Muscle layer of duodenum (tissue), 2 donors: ENCODE results near the gene ACTR1B.
"Not testable (repeated sequence)": the region's sequence is repeated elsewhere in the genome, so short reads cannot be mapped to it uniquely, and the experiment has no call there.

ENCODE experiments used
- H3K27ac ChIP-seq: one replicate; pipeline ENCODE4 v1.7.0; 2013; ENCODE audit warnings: mild to moderate bottlenecking, low read length
- H3K27me3 ChIP-seq: one replicate; pipeline ENCODE4 v1.7.0; 2013; ENCODE audit warnings: low read depth, mild to moderate bottlenecking, control low read depth, low read length
- H3K36me3 ChIP-seq, 2 donors: one replicate each; pipeline ENCODE4 v1.7.0; 2013; ENCODE audit warnings: low read length in 2 of 2, control low read depth in 1 of 2, mild to moderate bottlenecking in 1 of 2; ENCODE audit not compliant: insufficient read depth in 2 of 2, control insufficient read depth in 1 of 2
- H3K4me1 ChIP-seq, 2 donors: one replicate each; pipeline ENCODE4 v1.7.0; 2013; ENCODE audit warnings: low read length in 2 of 2, mild to moderate bottlenecking in 2 of 2, control low read depth in 1 of 2, moderate library complexity in 1 of 2; ENCODE audit not compliant: insufficient read depth in 2 of 2, control insufficient read depth in 1 of 2
- H3K4me3 ChIP-seq, 2 donors: one replicate each; pipeline ENCODE4 v1.7.0; 2013; ENCODE audit warnings: low read length in 2 of 2, low read depth in 1 of 2, mild to moderate bottlenecking in 1 of 2
- H3K9me3 ChIP-seq, 2 donors: one replicate each; pipeline ENCODE4 v1.7.0; 2013; ENCODE audit warnings: low read length in 2 of 2, control low read depth in 1 of 2, mild to moderate bottlenecking in 1 of 2; ENCODE audit not compliant: control insufficient read depth in 1 of 2
- donor health status: healthy.

Gene ACTR1B

DNA sequence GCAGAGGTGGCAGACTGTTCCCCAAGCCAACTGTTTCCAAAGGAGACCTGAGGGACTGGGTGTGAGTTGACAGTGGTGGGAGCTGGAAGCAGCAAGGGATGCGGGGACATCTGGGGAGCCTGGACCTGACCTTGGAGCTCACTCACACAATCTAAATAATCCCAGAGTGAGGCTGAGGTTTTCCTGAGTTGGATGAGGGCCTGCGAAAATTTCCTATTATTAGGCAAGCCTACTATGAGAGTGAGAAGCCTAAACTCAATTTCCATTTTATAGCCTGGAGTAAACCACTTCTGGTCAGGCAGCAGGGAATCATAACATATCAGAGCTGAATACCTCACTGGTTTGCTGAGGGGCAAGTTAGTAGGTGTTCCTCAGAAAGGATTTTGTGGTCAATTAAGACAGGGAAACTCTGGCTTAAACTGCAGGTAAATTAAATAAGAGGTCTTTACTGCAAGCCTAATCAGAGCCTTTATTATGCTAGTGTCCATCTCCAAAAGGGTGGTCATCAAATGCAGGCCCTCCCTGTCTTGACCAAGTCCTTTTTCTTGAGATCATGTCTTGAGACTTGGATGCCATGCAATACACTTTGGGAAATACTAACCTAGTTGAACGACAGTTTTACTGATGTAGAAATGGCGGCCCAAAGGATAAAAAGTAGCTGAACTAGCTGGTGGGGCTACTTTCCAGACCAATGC, 19.7 kb downstream of the ACTR1B start:
- no peaks in the 10 kb centered on the region for H3K27me3 ChIP-seq
- peaks cover 20 to 22% of the 10 kb centered on the region in 2 donors for H3K36me3 ChIP-seq
- no peak overlapping the region for H3K4me3 ChIP-seq
- H3K9me3 ChIP-seq: no peaks in the 10 kb centered on the region
- H3K27ac ChIP-seq: no peak overlapping the region
- peaks cover 0 to 8% of the 10 kb centered on the region in 2 donors for H3K4me1 ChIP-seq

DNA sequence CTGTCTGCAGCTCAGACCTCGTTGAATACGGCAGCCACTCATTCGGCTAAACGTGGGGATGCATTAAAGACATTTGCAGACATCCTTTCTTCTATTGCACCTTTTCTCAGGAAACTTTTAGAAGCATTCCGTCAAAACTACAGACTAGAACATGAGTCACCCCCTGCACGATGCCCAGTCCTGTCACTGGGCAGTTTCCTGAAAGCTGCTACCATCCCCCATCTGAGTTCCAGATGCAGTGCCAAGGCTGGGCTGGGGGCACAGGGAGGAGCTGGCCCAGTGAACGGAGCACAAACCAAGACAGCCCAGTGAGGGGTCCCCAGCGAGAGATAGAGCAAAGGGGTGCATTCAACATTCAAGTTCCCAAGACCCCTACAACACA, 37.8 kb downstream of the ACTR1B start:
- not testable (repeated sequence) for H3K27ac ChIP-seq, H3K4me3 ChIP-seq, H3K9me3 ChIP-seq, H3K36me3 ChIP-seq, H3K27me3 ChIP-seq, H3K4me1 ChIP-seq

DNA sequence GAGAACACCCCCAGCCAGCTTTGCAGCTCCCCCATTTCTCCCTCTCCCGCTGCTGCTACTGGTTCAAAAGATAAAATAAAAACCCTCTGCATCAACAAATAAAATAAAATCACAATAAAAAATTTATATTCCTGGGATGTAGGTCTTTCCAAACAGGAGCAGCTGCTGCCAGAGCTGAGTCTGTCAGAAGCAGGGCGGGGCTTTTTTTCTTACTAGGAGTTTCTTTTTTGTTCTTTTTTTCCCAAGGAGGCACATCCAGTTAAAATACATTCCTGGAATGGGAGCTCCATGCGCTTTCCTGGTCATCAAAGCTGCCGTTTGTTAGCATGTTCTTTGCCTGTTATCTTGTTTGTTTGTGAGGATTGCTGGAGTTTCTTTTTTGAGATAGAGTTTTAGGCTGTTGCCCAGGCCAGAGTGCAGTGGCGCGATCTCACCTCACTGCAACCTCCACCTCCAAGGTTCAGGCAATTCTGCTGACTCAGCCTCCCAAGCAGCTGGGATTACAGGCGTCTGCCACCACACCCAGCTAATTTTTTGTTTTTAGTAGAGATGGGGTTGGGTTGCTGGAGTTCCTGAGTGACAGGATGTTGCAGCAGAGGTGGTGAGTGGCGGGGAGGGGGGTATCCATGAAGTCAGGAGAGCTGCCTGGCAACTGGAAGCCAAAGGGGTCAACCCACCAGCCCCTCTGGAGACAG, 38.3 kb downstream of the ACTR1B start:
- H3K9me3 ChIP-seq, H3K4me3 ChIP-seq, H3K36me3 ChIP-seq, H3K27me3 ChIP-seq, H3K4me1 ChIP-seq, H3K27ac ChIP-seq: not testable (repeated sequence)

DNA sequence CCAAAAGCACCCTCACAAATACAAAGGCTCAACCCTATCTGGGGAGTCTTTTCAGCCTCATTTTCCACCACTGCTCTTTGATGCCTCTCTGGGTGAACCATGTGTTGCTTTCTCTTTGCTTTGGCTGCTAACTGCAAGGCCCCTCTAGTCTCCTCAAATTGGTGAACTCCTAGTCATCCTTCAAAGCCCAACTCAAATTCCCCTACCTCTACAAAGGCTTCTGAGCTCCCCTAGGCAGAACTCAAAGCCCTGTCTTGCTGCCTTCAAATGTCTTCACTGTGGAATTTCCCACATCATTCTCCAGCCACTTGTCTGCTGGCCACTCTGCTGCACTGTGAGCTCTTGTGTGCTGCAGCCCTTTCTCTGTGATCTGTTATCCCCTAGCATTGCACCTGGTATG, 40.9 kb downstream of the ACTR1B start:
- H3K4me3 ChIP-seq, H3K4me1 ChIP-seq, H3K36me3 ChIP-seq, H3K9me3 ChIP-seq, H3K27ac ChIP-seq, H3K27me3 ChIP-seq: not testable (repeated sequence)

DNA sequence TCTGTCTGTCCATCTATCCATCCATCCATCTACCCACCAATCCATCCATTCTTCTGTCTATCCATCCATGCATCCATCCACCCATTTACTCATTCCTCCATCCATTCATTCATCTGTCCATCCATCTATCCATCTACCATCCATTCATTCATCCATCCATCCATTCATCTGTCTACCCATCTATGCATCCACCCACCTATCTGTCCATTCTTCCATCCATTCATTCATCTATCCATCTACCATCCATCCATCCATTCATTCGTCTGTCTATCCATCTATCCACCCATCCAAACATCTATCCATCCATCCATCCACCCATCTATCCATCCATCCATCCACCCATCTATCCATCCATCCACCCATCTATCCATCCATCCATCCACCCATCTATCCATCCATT, 43.4 kb downstream of the ACTR1B start:
- H3K9me3 ChIP-seq, H3K27me3 ChIP-seq, H3K4me1 ChIP-seq, H3K27ac ChIP-seq, H3K36me3 ChIP-seq, H3K4me3 ChIP-seq: not testable (repeated sequence)

DNA sequence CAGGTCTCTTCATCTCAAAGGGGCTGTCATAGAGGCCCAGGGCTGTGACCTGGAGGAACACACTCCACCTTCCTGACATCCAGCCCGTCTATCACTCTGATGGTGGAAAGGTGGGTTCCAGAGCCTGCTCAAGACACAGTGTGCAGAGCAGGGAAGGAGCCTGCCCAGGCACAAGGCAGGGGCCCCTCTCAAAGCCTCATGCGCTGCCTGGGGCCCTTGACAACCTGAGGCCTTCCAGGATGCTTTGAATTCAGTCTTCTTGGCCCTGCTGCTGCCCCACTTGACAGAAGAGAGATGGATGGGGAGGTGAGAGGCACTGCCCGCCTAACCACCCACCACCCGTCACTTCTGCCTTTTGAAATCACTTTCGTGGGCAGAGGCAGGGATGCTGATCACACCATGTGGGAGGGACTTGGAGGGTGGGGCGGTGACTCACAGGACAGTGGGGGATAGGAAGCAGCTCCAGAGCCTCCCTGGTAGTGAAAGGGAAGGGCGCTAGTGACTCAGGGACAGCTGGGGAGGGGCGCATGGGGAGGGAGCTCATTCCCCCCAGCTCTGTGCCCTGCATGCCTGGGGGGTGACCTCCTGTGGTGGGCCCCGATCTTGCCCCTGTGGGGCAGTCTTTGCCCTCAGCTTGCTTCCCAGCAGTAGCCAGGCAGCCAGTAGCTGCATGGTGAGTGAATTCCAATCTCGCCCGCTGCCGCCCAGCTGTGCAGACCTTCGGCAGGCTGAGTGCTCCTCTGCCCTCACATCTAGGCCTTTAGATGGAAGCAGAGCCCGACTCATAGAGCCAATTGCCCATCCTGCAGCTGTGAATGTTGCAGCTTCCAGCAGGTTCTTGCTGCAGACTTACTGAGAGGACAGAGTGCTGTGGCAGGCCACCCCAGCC, 44.7 kb downstream of the ACTR1B start:
- not testable (repeated sequence) for H3K9me3 ChIP-seq, H3K4me3 ChIP-seq, H3K27me3 ChIP-seq, H3K4me1 ChIP-seq, H3K27ac ChIP-seq, H3K36me3 ChIP-seq

DNA sequence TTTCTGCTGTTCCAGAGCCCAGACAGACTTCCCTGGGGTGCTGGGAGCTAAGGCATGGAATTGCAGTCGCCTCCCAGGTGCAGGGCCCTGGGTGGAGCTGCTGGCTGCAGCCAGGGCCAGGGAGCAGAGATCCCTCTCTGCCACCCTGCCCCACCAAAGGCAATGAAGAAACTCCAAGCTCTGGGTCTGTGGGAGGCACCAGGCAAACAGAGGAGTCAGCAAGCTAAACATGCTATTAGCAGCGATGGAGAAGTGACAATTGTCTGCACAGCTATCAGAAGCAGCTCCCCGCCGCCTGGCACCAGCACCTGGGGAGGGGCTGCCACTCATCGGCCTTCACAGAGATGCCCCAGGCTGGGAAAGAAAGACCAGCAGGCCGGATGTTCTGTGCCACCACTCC, 45.9 kb downstream of the ACTR1B start:
- no peak overlapping the region for H3K27ac ChIP-seq
- H3K9me3 ChIP-seq: no peaks in the 10 kb centered on the region
- no peak overlapping the region for H3K4me3 ChIP-seq
- no peaks in the 10 kb centered on the region for H3K36me3 ChIP-seq
- H3K4me1 ChIP-seq: no peaks in the 10 kb centered on the region
- H3K27me3 ChIP-seq: no peaks in the 10 kb centered on the region

DNA sequence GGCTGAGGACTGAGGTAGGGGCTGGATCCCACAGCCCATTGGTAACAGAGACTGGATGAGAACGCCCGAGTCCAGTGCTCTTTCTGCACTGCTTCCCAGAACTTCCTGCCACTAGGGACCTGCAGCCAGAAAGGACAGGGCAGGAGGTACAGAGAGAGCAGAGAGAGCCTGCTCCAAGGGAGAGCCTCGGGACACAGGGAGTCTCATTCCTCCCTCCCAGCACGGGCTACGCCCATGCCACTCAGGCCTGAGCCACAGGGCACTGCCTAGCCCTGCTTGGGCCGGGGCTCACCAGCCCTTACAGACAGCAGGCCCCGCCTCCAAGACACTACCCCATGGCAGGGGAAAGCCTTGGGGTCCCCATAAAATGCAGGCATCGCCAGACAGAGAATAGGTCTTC, 48.1 kb downstream of the ACTR1B start:
- H3K4me3 ChIP-seq, H3K27me3 ChIP-seq, H3K27ac ChIP-seq, H3K9me3 ChIP-seq, H3K4me1 ChIP-seq, H3K36me3 ChIP-seq: not testable (repeated sequence)

DNA sequence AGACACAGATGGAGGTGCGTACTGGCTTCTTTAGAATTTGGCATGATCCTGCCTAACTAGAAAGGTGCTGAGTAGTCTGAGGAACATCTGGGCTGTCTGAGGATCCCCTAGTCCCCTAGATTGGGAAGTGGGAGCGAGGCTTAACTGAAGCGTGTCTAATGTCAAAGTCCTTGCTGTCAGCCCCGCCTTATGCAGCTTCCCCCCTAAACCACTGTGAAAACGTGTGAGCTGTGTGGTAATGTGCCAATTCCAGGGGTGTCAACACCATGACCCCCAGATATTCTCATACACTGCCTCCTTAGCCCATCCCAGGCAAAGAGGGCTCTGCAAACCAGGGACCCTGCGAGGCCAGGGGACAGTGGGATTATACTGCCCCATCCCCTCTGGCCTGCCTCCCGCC, 51.9 kb downstream of the ACTR1B start:
- not testable (repeated sequence) for H3K9me3 ChIP-seq, H3K27me3 ChIP-seq, H3K4me1 ChIP-seq, H3K4me3 ChIP-seq, H3K36me3 ChIP-seq, H3K27ac ChIP-seq

DNA sequence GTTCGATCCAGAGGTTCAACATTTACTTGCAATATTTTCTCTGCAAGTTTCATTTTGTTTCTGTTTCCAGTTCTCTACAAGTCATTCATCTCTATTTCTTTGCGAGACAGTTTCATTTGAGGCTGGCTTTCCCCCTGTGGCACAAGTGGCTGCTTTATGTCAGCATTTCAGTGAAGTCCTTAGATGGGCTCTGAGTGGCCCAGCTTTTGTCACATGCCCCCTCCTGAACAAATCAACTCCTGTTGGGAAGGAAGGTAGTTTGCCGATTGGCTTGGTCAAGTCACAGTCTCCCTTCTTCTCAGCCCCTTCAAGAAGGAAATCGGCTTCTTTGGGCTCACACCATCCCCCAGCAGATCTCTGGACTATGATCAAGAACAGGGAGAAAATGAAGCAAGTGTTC, 55.1 kb downstream of the ACTR1B start:
- H3K27ac ChIP-seq: not testable (repeated sequence)

More for the DNA sequence above, 55.1 kb downstream of the ACTR1B start:
- H3K4me3 ChIP-seq, H3K4me1 ChIP-seq, H3K36me3 ChIP-seq, H3K27me3 ChIP-seq, H3K9me3 ChIP-seq: not testable (repeated sequence)
